WTC11 (cell line): ENCODE data around the gene PCSK4. TPM values are rescaled to one million over a fixed set of nuclear protein-coding genes. Genes with fewer than 3 reads are reported as not detected.

Experiments used
- ATAC-seq: fragments of 200-7000 bp; cut with Tn5 transposase; 2 replicates; pipeline ENCODE4 v1.10.0; 2021; ENCODE audit warnings: mild to moderate bottlenecking, moderate library complexity
- CTCF ChIA-PET: fragments of 300-600 bp; sonication (Branson Sonifier 250); formaldehyde crosslinking; loops from one replicate; lab custom pipeline; 2021; ENCODE audit warnings: antibody characterized with exemption; lab: Charles Lee
- POLR2A ChIA-PET: fragments of 350-600 bp; sonication (Branson Sonifier 250); formaldehyde crosslinking; loops from one replicate; lab custom pipeline; 2021; ENCODE audit warnings: antibody characterized with exemption; lab: Charles Lee
- DNase-seq: peaks from one replicate; pipeline ENCODE4 v3.0.0; 2021; ENCODE audit warnings: low spot score
- H3K27ac Mint-ChIP-seq: 2 replicates; pipeline ENCODE4 v1.8.0; 2021; ENCODE audit warnings: mixed read lengths
- H3K27me3 Mint-ChIP-seq: 2 replicates; pipeline ENCODE4 v1.8.0; 2021; ENCODE audit warnings: low read depth, mild to moderate bottlenecking, moderate library complexity, mixed read lengths
- H3K36me3 Mint-ChIP-seq: 2 replicates; pipeline ENCODE4 v1.8.0; 2021; ENCODE audit warnings: mixed read lengths
- H3K4me1 Mint-ChIP-seq: 2 replicates; pipeline ENCODE4 v1.8.0; 2022; ENCODE audit warnings: mixed read lengths
- H3K4me3 Mint-ChIP-seq: 2 replicates; pipeline ENCODE4 v1.8.0; 2021; ENCODE audit warnings: mild to moderate bottlenecking, moderate library complexity, mixed read lengths
- H3K9me3 Mint-ChIP-seq: 2 replicates; pipeline ENCODE4 v1.8.0; 2021; ENCODE audit warnings: mixed read lengths
- AFF4 ChIP-seq: sonication (generic); formaldehyde crosslinking; IDR thresholded peaks from 2 replicates; pipeline ENCODE4 v1.8.1; 2023; ENCODE audit warnings: mild to moderate bottlenecking, missing genetic modification reagents, borderline replicate concordance
- ATF1 ChIP-seq: sonication (generic); formaldehyde crosslinking; IDR thresholded peaks from 2 replicates; pipeline ENCODE4 v1.8.1; 2023; ENCODE audit warnings: mild to moderate bottlenecking, moderate library complexity, missing genetic modification reagents
- ATF6 ChIP-seq: sonication (generic); formaldehyde crosslinking; IDR thresholded peaks from 2 replicates; pipeline ENCODE4 v1.8.1; 2023; ENCODE audit warnings: mild to moderate bottlenecking, missing genetic modification reagents
- E2F1 ChIP-seq: sonication (generic); formaldehyde crosslinking; IDR thresholded peaks from 2 replicates; pipeline ENCODE4 v1.8.0; 2022; ENCODE audit warnings: mild to moderate bottlenecking, missing genetic modification reagents
- E2F5 ChIP-seq: sonication (generic); formaldehyde crosslinking; IDR thresholded peaks from 2 replicates; pipeline ENCODE4 v1.8.1; 2022; ENCODE audit warnings: mild to moderate bottlenecking, moderate library complexity, missing genetic modification reagents
- ESRRA ChIP-seq: sonication (generic); formaldehyde crosslinking; IDR thresholded peaks from 2 replicates; pipeline ENCODE4 v1.8.1; 2022; ENCODE audit warnings: mild to moderate bottlenecking, missing genetic modification reagents, borderline replicate concordance
- ETV6 ChIP-seq: sonication (generic); formaldehyde crosslinking; IDR thresholded peaks from 2 replicates; pipeline ENCODE4 v1.8.1; 2022; ENCODE audit warnings: mild to moderate bottlenecking, missing genetic modification reagents
- FOXP1 ChIP-seq: sonication (generic); formaldehyde crosslinking; IDR thresholded peaks from 2 replicates; pipeline ENCODE4 v1.8.0; 2022; ENCODE audit warnings: missing genetic modification reagents, mild to moderate bottlenecking, moderate library complexity, borderline replicate concordance
- GRHL2 ChIP-seq: fragments of 250-450 bp; sonication (Bioruptor Pico); IDR thresholded peaks from 2 replicates; pipeline ENCODE4 v1.8.0; 2022; ENCODE audit warnings: mild to moderate bottlenecking, moderate library complexity; ENCODE audit not compliant: insufficient replicate concordance, severe bottlenecking
- HMGXB4 ChIP-seq: sonication (generic); formaldehyde crosslinking; IDR thresholded peaks from 2 replicates; pipeline ENCODE4 v1.8.1; 2023; ENCODE audit warnings: mild to moderate bottlenecking, moderate library complexity, missing genetic modification reagents
- MYBL2 ChIP-seq: sonication (generic); formaldehyde crosslinking; IDR thresholded peaks from 2 replicates; pipeline ENCODE4 v1.8.1; 2023; ENCODE audit warnings: mild to moderate bottlenecking, moderate library complexity, missing genetic modification reagents
- STAT6 ChIP-seq: sonication (generic); formaldehyde crosslinking; conservative IDR thresholded peaks from 2 replicates; pipeline ENCODE4 v1.8.1; 2023; ENCODE audit warnings: mild to moderate bottlenecking, low read depth, missing genetic modification reagents, moderate library complexity
- TCF7 ChIP-seq: sonication (generic); formaldehyde crosslinking; IDR thresholded peaks from 2 replicates; pipeline ENCODE4 v1.8.0; 2022; ENCODE audit warnings: mild to moderate bottlenecking, low read depth, missing genetic modification reagents, moderate library complexity
- ZNF423 ChIP-seq: fragments of 250-450 bp; sonication (Bioruptor Pico); IDR thresholded peaks from 2 replicates; pipeline ENCODE4 v2.1.2; 2022; ENCODE audit warnings: mild to moderate bottlenecking, moderate library complexity
- ZNF425 ChIP-seq: fragments of 250-450 bp; sonication (Bioruptor Pico); conservative IDR thresholded peaks from 2 replicates; pipeline ENCODE4 v1.9.0; 2021; ENCODE audit warnings: mild to moderate bottlenecking
- total RNA-seq: library from RNA; stranded (reverse); gene quantifications from 3 replicates; pipeline ENCODE4 v1.2.3, GENCODE V29; 2021

Gene PCSK4
- total RNA-seq, 1 experiment from 2014 or later: 22.4 TPM

GRCh38 chr19:1495051-1495798, 5.1 kb upstream of the PCSK4 start:
- no peak for ATAC-seq
- POLR2A ChIA-PET: interaction anchor here (0.6 kb wide), 1 partner anchor 23 kb away, joined by 3 read pairs; no protein-coding TSS in a partner anchor
- Mint-ChIP-seq H3K4me1 (peaks cover 6% of the 10 kb centered on the region), H3K27me3 (peaks cover 24% of the 10 kb centered on the region), H3K9me3 (no peaks in the 10 kb centered on the region)
- TF ChIP-seq ZNF423 (CRISPR knock-in tag) (no peak), FOXP1 (CRISPR knock-in tag) (no peak), STAT6 (CRISPR knock-in tag) (no peak)
- TF ChIP-seq, all 79 proteins: peak for 0
- CTCF ChIA-PET: no interaction called here
- Mint-ChIP-seq H3K4me3 (no peak overlapping the region), H3K36me3 (peaks cover 5% of the 10 kb centered on the region; the same call in 1 of the 2 replicates), H3K27ac (no peak overlapping the region)
- DNase-seq: no peak

- CTCF ChIA-PET: interaction anchor here (1.2 kb wide), 1 partner anchor 10 kb away, joined by 5 read pairs; no protein-coding TSS in a partner anchor
- Mint-ChIP-seq H3K4me3 (no peak overlapping the region), H3K27ac (no peak overlapping the region), H3K36me3 (no peaks in the 10 kb centered on the region), H3K27me3 (peaks cover 24% of the 10 kb centered on the region), H3K9me3 (no peaks in the 10 kb centered on the region), H3K4me1 (peaks cover 6% of the 10 kb centered on the region)
- no peak for DNase-seq
- POLR2A ChIA-PET: interaction anchor here (0.6 kb wide), 1 partner anchor 22 kb away, joined by 3 read pairs; no protein-coding TSS in a partner anchor
- no peak for ATAC-seq
- no peak for TF ChIP-seq AFF4
- no peak for TF ChIP-seq ATF6
- no peak for TF ChIP-seq GRHL2 (CRISPR knock-in tag)
- no peak for TF ChIP-seq ESRRA
- no peak for TF ChIP-seq ETV6 (CRISPR knock-in tag)
- no peak for TF ChIP-seq E2F5 (CRISPR knock-in tag)
- TF ChIP-seq ATF1: no peak
- no peak for TF ChIP-seq ZNF425 (CRISPR knock-in tag)
- TF ChIP-seq E2F1 (CRISPR knock-in tag): no peak
- TF ChIP-seq HMGXB4: no peak
- TF ChIP-seq TCF7 (CRISPR knock-in tag): no peak
- no peak for TF ChIP-seq MYBL2 (CRISPR knock-in tag)
These were observed 4.1 kb upstream of the PCSK4 start for GRCh38 chr19:1494115-1494815.
